GM12878 (cell line): ENCODE measurements around the gene CHRNA3. TPM values are rescaled to one million over a fixed set of nuclear protein-coding genes. Genes with fewer than 3 reads are reported as not detected.

ENCODE experiments used
- ATAC-seq: fragments of 200-7000 bp; cut with Tn5 transposase; 3 replicates; pipeline ENCODE4 v1.9.1; 2020; ENCODE audit warnings: mild to moderate bottlenecking, moderate library complexity
- BruUV-seq: library from RNA; stranded (reverse); fragments of 400-500 nt; replicated peaks from 2 replicates; lab custom pipeline; 2021; lab: Mats Ljungman, UMichigan
- CTCF ChIA-PET: fragments of 300-600 bp; sonication (Branson Sonifier 250); formaldehyde crosslinking; extraction: SDS; loops from one replicate; lab custom pipeline; 2021; ENCODE audit warnings: inconsistent platforms; lab: Yijun Ruan, JAX
- POLR2A ChIA-PET: fragments of 350-600 bp; formaldehyde crosslinking; extraction: SDS; loops from one replicate; lab custom pipeline; 2021; ENCODE audit warnings: inconsistent platforms; lab: Charles Lee
- RAD21 ChIA-PET: fragments of 300-600 bp; sonication (Branson Sonifier 250); formaldehyde crosslinking; loops from one replicate; lab custom pipeline; 2023; ENCODE audit warnings: antibody characterized with exemption; ENCODE audit not compliant: unreplicated experiment; lab: Charles Lee
- SMC1A ChIA-PET: fragments of 300-600 bp; sonication (Branson Sonifier 250); formaldehyde crosslinking; loops from one replicate; lab custom pipeline; 2023; ENCODE audit not compliant: unreplicated experiment, uncharacterized antibody; lab: Charles Lee
- DNase-seq: peaks from one replicate; pipeline ENCODE4 v3.0.0-alpha.2; 2011; ENCODE audit warnings: low read depth, low spot score
- FAIRE-seq: peaks from 3 replicates; lab custom pipeline; 2011; peaks lifted over from hg19 to GRCh38; lab: Jason Lieb, UNC
- H2AFZ ChIP-seq: 2 replicates; pipeline ENCODE4 v1.6.0; 2011; ENCODE audit warnings: low read depth, low read length, control low read depth; ENCODE audit not compliant: control insufficient read depth
- H3K27ac ChIP-seq: 2 replicates; pipeline ENCODE4 v1.5.1; 2011; ENCODE audit warnings: control low read depth; ENCODE audit not compliant: control insufficient read depth, insufficient read depth
- H3K27me3 ChIP-seq, 2 experiments: replicated peaks in 1 of 2; 2 replicates each; pipeline versions ENCODE4 v1.6.0 to v1.6.1; 2011; ENCODE audit warnings: low read length in 1 of 2; ENCODE audit not compliant: control insufficient read depth in 2 of 2, insufficient read depth in 2 of 2
- H3K36me3 ChIP-seq, 2 experiments: 2 replicates each; pipeline ENCODE4 v1.5.1; 2011; ENCODE audit warnings: low read length in 1 of 2; ENCODE audit not compliant: control insufficient read depth in 2 of 2, insufficient read depth in 2 of 2
- H3K4me1 ChIP-seq: 2 replicates; pipeline ENCODE4 v1.6.1; 2011; ENCODE audit warnings: mild to moderate bottlenecking, low read length, moderate library complexity, mixed read lengths; ENCODE audit not compliant: control insufficient read depth, insufficient read depth
- H3K4me2 ChIP-seq: 2 replicates; pipeline ENCODE4 v1.6.0; 2011; ENCODE audit warnings: control low read depth; ENCODE audit not compliant: control insufficient read depth, insufficient read depth
- H3K4me3 ChIP-seq: fragments of 200-600 bp; sonication (generic); 2 replicates; pipeline ENCODE4 v1.5.1; 2016
- H3K79me2 ChIP-seq: 2 replicates; pipeline ENCODE4 v1.6.0; 2011; ENCODE audit warnings: low read length; ENCODE audit not compliant: control insufficient read depth, insufficient read depth
- H3K9ac ChIP-seq: 2 replicates; pipeline ENCODE4 v1.8.0; 2011; ENCODE audit warnings: low read length, control low read depth, mixed read lengths; ENCODE audit not compliant: control insufficient read depth, insufficient read depth
- H3K9me3 ChIP-seq: replicated peaks from 3 replicates; pipeline ENCODE4 v1.5.1; 2011; ENCODE audit warnings: mild to moderate bottlenecking, low read length; ENCODE audit not compliant: control insufficient read depth, insufficient read depth
- H4K20me1 ChIP-seq: 2 replicates; pipeline ENCODE4 v1.6.0; 2011; ENCODE audit not compliant: control insufficient read depth, insufficient read depth
- CEBPB ChIP-seq, 2 experiments: fragments of 150-350 bp in 1 of 2; IDR thresholded peaks; 2 replicates each; pipeline ENCODE4 v1.6.1; 2012 to 2014; ENCODE audit warnings: low read depth in 2 of 2, low read length in 2 of 2, borderline replicate concordance in 1 of 2, inconsistent platforms in 1 of 2
- CHD4 ChIP-seq: fragments of 200-600 bp; sonication (generic); IDR thresholded peaks from 2 replicates; pipeline ENCODE4 v1.6.1; 2016; ENCODE audit warnings: mild to moderate bottlenecking
- CUX1 ChIP-seq: IDR thresholded peaks from 2 replicates; pipeline ENCODE4 v1.6.1; 2012; ENCODE audit warnings: improper control_type of control experiment, low read depth, low read length; ENCODE audit not compliant: insufficient replicate concordance
- IRF3 ChIP-seq: fragments of 450-650 bp; IDR thresholded peaks from 2 replicates; pipeline ENCODE4 v1.6.1; 2014; ENCODE audit warnings: mild to moderate bottlenecking
- MYB ChIP-seq: fragments of 150-350 bp; IDR thresholded peaks from 2 replicates; pipeline ENCODE4 v1.6.1; 2014; ENCODE audit warnings: mild to moderate bottlenecking, low read depth, low read length, borderline replicate concordance
- POLR2AphosphoS2 ChIP-seq: IDR thresholded peaks from 2 replicates; pipeline ENCODE4 v1.6.1; 2011; ENCODE audit warnings: low read depth, mild to moderate bottlenecking, low read length, improper control_type of control experiment, moderate library complexity
- SMC3 ChIP-seq: IDR thresholded peaks from 2 replicates; pipeline ENCODE4 v1.6.1; 2011; ENCODE audit warnings: low read length, improper control_type of control experiment, borderline replicate concordance
- SRF ChIP-seq, 2 experiments: IDR thresholded peaks; 2 replicates each; pipeline ENCODE4 v1.6.1; 2011; ENCODE audit warnings: low read depth in 2 of 2, low read length in 2 of 2, mild to moderate bottlenecking in 1 of 2, moderate library complexity in 1 of 2
- TCF12 ChIP-seq: IDR thresholded peaks from 2 replicates; pipeline ENCODE4 v1.6.1; 2011; ENCODE audit warnings: low read depth, mild to moderate bottlenecking, low read length
- YY1 ChIP-seq: IDR thresholded peaks from 2 replicates; pipeline ENCODE4 v1.6.1; 2011; ENCODE audit warnings: low read depth, mild to moderate bottlenecking, low read length
- WGBS: methylation state at CpG from one replicate; pipeline ENCODE4 v1.1.6; 2016; ENCODE audit warnings: low lambda C conversion rate; ENCODE audit not compliant: insufficient replicate concordance, insufficient coverage; ENCODE audit errors: missing lambda C conversion rate; 5-methylcytosine and 5-hydroxymethylcytosine counted together
- in situ Hi-C: fragments of 300-500 bp; cut with MboI; formaldehyde crosslinking; loops from 9 replicates; pipeline ENCODE4 v1.14.3; 2018; ENCODE audit warnings: mixed read lengths
- intact Hi-C: fragments of 100-400 bp; cut with micrococcal nuclease; formaldehyde crosslinking; loops from one replicate; pipeline ENCODE4 v1.14.2; 2022; ENCODE audit not compliant: unreplicated experiment
- polyA plus RNA-seq, 11 experiments: library from polyadenylated mRNA; depleted of rRNA in 4 of 11; unstranded in 6 of 11; stranded (reverse) in 5 of 11; fragments of >200 nt; fragmentation: Nextera tagmentation in 4 of 11; fragmentation: Illumina TruSeq in 1 of 11; extraction: Ambion mirVana in 4 of 11; extraction: Trizol in 1 of 11; gene quantifications; 1 replicate in 1 of 11; 2 replicates in 10 of 11; pipeline versions ENCODE4 v1.2.1 to v1.2.3, GENCODE V29; 2011 to 2016; ENCODE audit warnings: inconsistent platforms in 2 of 11, missing spikeins in 2 of 11, low read depth in 1 of 11
- total RNA-seq, 4 experiments: library from RNA; depleted of rRNA in 3 of 4; stranded (reverse); fragments of >200 nt in 3 of 4; fragmentation: Illumina TruSeq in 1 of 4; extraction: Trizol in 1 of 4; gene quantifications; 2 replicates each; pipeline versions ENCODE4 v1.2.1 to v1.2.3, GENCODE V29; 2013 to 2021

The CHRNA3 gene
- total and polyA plus RNA-seq, 10 of the 15 experiments (the other 5 are each of a cell fraction or from before 2014, with no cell fraction given) = 0.06 to 0.19 (median 0.09) TPM; not detected in 7

- Histone ChIP-seq H4K20me1 (no peaks in the 10 kb centered on the region), H3K36me3 (no peaks in the 10 kb centered on the region), H3K4me3 (no peak overlapping the region), H3K79me2 (no peaks in the 10 kb centered on the region), H3K27ac (no peak overlapping the region), H3K4me2 (no peak overlapping the region), H3K9me3 (no peaks in the 10 kb centered on the region), H2AFZ (no peak overlapping the region), H3K27me3 (peaks cover 5 to 9% of the 10 kb centered on the region in 2 experiments), H3K9ac (no peak overlapping the region), H3K4me1 (no peaks in the 10 kb centered on the region)
- TF ChIP-seq SMC3 = no peak
- no peak for TF ChIP-seq SRF (IDR thresholded peaks at IDR 0.05; ENCODE audit: low read depth in 2 of 2, low read length in 2 of 2)
- TF ChIP-seq CEBPB (IDR thresholded peaks at IDR 0.05; ENCODE audit: borderline replicate concordance in 1 of 2, low read depth in 2 of 2, low read length in 2 of 2) = no peak
- TF ChIP-seq CHD4 = no peak
- TF ChIP-seq POLR2AphosphoS2 = no peak
- no peak for TF ChIP-seq MYB
- no peak for TF ChIP-seq TCF12
- TF ChIP-seq YY1 = no peak
- no peak for TF ChIP-seq IRF3
- no peak for TF ChIP-seq CUX1
- DNase-seq (no peak), FAIRE-seq (no peak), ATAC-seq (no peak)
- no TSS peak for BruUV-seq
- in situ Hi-C loops = loop anchor here (5.0 kb wide), 1 partner anchor 88 kb away; no protein-coding TSS in a partner anchor
- RAD21 ChIA-PET = no interaction called here
- WGBS = 57% methylated on average over 20 of the region's 20 CpGs
- POLR2A ChIA-PET = no interaction called here
- CTCF ChIA-PET = interaction anchor here (1.0 to 1.5 kb wide), 4 partner anchors 20 to 90 kb away, joined by 3 to 11 read pairs (median 4); no protein-coding TSS in a partner anchor
- SMC1A ChIA-PET = interaction anchor here (0.8 to 1.0 kb wide), 2 partner anchors 91 to 133 kb away, joined by 3 read pairs; no protein-coding TSS in a partner anchor
- intact Hi-C loops = no loop called here
These were observed 1.5 kb downstream of the CHRNA3 start for GRCh38 chr15:78619022-78619950.
